ENCODE measurements around the gene FNDC8. TPM values are rescaled to one million over a fixed set of nuclear protein-coding genes. Genes with fewer than 3 reads are reported as not detected.
"Not testable (repeated sequence)": the region's sequence is repeated elsewhere in the genome, so short reads cannot be mapped to it uniquely, and the experiment has no call there.

FNDC8 gene
- total RNA-seq, 2 donors from 2014 or later, result not detected

DNA sequence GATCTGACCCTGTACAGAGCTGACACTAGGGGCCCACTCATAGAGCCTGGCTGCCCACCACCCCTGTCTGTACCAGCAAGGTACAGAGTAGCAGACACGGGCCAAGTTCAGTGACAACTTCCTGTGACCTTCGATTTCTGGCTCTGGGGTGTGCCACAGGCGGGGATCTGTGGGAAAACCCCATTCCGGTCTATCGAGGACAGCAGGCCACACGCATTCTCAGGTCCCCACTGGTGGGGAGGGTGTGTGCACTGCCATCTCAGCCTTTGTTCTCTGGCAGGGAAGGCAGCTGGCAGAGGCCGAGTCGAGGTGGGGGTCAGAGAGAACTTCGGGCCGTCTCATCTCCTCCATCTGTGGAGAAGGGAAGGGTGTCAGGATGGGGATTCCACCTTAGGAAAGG is 10.7 kb downstream of the FNDC8 start:
- DNase-seq, result no peak
- no peak for ATAC-seq
- intact Hi-C loops (cut with DNase I), result no loop called here

DNA sequence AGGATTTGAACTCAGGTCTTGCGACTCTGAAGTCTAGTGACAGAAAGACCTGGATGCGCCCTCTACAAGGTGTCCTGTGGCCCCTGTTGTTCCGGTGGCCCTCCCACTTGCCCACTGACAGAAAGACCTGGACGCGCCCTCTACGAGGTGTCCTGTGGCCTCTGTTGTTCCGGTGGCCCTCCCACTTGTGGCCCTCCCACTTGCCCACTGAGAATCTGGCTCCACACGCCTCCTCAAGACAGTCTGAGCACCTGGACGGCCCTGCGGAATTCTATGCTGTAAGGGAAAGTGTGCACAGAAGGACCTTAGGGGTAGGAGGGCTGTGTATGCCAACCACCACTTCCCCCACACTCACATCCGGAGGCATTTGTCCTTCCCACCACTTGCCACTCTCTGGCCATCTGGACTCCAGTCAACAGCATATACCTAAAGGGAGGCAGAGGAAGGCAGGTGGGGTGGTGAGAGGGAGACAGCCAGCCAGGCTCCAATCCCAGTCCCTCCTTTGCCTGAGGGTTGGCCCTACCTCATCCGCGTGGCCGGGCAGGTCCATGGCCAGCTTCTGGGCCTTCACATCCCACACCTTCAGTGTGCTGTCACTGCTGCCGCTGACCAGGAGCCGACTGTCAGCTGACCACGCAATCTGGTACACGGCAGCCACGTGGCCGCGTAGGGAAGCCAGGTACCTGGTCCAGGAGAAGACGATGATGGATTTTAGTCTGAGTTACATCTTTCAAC is 11.6 kb downstream of the FNDC8 start:
- intact Hi-C loops (cut with DNase I), result no loop called here
- no peak for ATAC-seq
- DNase-seq, result no peak

DNA sequence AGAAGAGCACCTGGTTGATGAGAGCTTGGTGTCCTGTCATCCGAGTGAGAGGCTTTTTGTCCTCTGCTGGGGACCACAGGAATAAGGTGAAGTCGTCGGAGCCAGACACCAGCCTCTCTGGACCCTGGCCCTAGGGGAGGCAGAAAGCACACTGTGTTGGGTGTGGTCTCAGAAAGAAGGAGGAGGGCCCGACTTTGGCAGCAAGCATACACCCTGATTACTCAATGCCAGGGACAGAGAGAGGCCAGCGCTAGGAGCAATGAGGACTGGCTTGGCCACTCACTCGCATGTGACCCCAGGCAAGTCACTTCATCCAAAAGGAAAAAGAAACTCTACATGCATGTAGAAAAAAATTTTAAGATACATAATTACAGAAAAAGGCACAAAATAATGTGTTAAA is 13.9 kb downstream of the FNDC8 start:
- intact Hi-C loops (cut with DNase I), result no loop called here
- DNase-seq (no peak), ATAC-seq (no peak)

DNA sequence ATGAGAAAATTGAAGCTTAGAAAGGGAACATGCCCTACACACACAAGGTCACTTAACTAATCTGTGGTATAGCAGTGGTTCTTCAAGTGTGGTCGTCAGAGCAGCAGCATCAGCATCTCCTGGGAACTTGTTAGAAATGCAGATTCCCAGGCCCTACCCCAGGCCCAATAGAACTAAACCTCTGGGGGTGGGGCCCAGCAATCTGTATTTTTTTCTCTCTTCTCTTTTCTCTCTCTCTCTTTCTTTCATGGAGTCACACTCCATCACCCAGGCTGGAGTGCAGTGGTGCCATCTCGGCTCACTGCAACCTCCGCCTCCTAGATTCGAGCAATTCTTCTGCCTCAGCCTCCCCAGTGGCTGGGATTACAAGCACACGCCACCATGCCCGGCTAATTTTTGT is 16.8 kb downstream of the FNDC8 start:
- ATAC-seq, result no peak
- intact Hi-C loops (cut with DNase I), result no loop called here

DNA sequence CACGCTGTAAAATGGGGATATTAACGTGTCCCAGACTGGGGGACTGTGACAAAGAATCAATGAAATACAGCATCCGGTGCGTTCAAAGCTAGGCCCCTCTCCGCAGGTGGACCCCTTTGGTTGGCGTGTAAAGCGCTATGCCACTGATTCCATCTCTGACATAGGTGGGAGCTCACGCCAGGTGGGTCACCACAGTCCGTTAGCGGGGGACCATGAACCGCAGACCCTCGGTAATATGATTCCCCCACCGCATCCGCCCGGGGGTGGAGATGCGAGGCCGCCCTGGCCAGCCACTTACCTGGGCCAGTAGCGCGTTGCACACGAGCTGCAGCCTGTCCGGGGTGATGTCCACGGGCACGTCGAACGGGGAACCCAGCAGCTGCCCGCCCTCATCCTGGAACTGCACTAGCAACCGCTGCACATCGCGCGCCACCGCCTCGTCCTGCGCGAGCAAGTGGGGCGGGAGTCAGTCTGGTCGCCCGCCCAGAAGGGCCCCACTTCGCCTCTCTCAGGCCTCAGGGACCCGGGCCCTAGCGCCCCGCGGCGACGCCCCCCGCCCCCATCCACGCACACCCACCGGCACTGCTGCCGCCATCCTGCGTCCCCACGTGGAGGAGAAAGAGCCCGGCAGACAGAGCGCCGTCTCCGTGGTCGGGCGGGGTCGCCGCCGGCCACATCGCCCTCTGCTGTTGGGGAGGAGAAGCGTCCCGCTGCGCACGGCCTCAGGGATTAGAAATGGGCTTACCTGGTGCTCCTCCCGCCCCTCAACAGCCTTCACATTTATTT is 20.5 kb downstream of the FNDC8 start, which contains the start of gene NLE1:
Gene NLE1, minus strand, starts transcription at position 623 of the 786 bp plus-strand sequence. Its CDS starts 28 bp downstream, at position 595.
- intact Hi-C loops (cut with DNase I), result no loop called here
- ATAC-seq, result peak; percentile 93 to 94

More for the DNA sequence above, 16.8 kb downstream of the FNDC8 start:
- no peak for DNase-seq

DNA sequence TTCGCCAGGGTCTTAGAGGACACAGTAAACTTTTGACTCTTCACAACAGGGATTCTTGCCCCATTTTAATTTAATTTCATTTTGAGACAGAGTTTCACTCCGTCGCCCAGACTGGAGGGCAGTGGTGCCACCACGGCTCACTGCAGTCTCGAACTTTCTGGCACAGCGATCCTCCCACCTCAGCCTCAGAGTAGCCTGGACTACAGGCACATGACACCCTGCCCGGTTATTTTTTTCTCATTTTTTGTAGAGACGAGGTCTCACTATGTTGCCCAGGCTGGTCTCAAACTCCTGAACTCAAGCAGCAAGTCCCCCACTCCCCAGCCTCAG is 21.0 kb downstream of the FNDC8 start:
- intact Hi-C loops (cut with DNase I), result no loop called here
- DNase-seq (no peak), ATAC-seq (no peak)

More for the DNA sequence above, 20.5 kb downstream of the FNDC8 start, which contains the start of gene NLE1:
- DNase-seq, result peak; percentile 88

DNA sequence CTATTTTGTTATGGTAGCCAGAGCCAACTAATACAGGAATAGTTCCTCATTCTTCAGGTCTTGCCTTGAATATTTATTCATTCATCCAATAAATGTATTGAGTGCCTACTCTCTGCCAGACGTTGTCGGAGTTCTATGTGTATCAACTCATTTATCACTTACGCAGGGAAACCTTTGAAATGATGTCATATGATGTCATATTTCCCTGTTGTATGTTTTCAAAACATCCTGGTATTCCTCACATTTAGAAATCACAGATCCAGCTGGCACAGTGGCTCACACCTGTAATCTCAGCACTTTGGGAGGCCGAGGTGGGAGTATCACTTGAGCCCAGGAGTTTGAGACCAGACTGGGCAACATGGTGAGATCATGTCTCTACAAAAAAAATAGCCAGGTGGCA is 23.4 kb downstream of the FNDC8 start:
- DNase-seq (no peak), ATAC-seq (no peak)
- intact Hi-C loops (cut with DNase I), result no loop called here

DNA sequence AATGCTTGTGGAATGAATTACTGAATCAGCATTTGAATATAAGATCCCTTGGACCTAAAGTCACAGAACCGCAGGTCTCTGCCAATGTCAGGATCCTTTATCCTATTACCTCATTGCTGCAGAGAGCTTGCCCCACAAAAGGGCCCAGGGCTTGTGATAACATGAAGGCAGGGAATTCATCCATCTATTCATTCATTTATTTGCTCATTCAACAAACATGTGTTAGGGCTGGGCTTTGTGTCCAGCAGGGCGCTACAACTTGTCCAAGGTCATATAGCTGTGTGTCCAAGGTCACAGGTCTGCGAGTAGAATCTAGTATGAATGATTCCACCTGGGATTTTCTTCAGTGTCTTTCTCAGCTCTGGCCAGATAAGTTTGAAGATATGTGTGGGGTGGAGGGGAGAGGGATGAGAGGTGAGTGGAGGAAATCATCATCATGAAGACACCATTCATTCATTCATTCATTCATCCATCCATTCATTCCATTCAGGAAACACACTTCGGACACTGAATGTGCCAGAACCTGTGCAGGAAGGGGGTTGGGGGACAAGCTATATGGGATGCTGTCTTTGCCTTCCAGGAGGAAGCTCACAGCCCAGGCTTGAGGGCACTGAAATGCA is 24.9 kb downstream of the FNDC8 start:
- intact Hi-C loops (cut with DNase I), result no loop called here
- ATAC-seq (no peak), DNase-seq (no peak)

DNA sequence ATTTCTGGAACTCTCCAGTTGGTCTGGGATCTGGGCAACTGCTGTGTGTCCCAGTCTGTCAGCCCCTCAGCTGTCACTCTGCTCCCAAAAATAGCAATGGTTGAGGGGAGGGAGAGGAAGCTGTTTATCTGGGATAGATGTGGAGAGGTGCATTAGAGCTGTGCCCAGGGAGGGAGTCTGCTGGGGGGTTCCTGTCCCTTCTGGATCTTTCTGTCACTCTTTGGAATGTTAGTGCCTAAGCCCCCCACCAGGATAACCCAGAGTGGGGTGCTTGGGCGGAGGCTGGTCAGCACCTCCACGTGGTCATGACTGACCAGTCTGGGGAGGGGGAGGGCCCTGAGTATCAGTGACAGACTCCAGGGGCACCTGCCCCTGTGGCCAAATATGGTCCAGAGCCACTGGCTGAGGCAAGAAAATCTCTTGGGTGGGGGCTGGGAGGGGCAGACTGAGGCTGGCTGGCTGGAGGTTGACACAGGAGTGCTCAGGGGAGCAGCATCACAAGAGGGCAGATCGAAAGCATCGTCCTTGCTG is 26.0 kb downstream of the FNDC8 start, which contains the start of gene UNC45B:
Gene UNC45B, plus strand, starts transcription at position 443 of the 531 bp plus-strand sequence. CDS start 447 bp downstream, outside the sequence.
- ATAC-seq, result peak; percentile 89 to 91
- DNase-seq, result peak; percentile 59
- intact Hi-C loops (cut with DNase I), result no loop called here

DNA sequence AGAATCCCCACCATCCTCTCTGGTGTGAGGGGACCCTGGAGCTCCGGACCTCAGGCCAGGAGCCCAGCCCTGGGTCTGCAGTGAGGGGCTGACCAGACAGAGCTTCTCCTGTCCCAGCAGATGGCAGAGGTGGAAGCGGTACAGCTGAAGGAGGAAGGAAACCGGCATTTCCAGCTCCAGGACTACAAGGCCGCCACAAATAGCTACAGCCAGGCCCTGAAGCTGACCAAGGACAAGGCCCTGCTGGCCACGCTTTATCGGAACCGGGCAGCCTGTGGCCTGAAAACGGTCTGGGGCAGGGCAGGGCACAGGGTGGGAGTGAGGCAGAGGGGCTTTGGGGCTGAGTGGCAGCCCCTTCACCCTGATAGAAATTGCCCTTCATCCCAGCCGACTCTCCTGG is 26.7 kb downstream of the FNDC8 start:
- peak; percentile 16 for ATAC-seq
- DNase-seq, result no peak
- intact Hi-C loops (cut with DNase I), result no loop called here

DNA sequence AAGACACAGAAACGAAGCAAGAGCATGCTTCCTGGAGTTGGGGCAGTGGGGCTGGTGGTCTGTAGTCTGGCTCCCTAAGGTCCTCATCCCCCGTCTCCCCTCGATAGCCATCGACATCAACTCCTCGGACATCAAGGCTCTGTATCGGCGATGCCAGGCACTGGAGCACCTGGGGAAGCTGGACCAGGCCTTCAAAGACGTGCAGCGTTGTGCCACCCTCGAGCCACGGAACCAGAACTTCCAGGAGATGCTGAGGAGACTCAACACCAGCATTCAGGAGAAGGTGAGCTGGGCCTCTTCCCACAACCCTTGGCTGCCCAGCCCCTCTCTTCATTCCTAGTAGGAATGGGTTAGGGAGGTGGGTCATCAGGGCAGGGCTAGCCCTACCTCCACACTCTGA is 28.5 kb downstream of the FNDC8 start:
- intact Hi-C loops (cut with DNase I), result no loop called here
- ATAC-seq (no peak), DNase-seq (no peak)

DNA sequence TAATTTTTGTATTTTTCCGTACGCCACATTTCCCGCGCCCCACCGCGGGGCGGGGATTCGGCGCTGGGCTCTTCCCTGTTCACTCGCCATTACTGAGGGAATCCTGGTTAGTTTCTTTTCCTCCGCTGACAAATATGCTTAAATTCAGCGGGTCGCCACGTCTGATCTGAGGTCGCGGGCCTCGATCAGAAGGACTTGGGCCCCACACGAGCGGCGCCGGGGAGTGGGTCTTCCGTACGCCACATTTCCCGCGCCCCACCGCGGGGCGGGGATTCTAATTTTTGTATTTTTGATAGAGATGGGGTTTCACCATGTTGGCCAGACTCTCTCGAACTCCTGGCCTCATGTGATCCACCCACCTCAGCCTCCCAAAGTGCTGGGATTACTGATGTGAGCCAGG is 29.7 kb downstream of the FNDC8 start:
- ATAC-seq; DNase-seq; intact Hi-C loops (cut with DNase I): not testable (repeated sequence)

DNA sequence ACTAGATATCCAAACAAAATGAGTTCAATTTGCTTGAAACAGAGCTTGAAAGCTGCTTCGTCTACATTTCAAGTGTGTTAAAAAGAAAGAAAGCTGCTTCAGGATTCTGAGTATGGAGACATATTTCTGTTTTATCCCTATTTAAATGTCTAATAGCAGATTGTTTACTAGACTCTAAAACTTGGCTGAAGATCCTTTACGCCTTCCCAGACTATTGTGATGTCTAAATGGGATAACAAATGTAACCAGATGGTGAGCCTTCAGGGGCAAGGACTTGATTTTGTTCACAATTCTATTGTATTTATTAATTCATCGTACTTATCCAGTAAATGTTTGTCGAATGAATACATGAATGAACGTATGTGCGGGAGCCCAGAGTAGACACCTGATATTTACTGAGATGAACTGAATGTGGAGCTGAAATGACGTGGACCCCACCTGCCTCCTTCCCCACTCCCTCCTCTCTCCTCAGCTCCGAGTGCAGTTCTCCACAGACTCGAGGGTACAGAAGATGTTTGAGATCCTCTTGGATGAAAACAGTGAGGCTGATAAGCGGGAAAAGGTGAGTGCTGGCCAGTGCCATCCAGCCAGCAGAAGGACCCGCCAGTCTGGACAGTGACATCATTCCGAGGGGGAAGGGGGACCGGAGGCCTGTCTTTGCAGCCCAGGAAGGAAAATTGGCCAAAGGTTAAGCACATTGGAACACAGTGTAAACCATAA is 31.2 kb downstream of the FNDC8 start:
- ATAC-seq (peak in 1 of 2 donors; percentile 14), DNase-seq (no peak)
- intact Hi-C loops (cut with DNase I), result no loop called here

DNA sequence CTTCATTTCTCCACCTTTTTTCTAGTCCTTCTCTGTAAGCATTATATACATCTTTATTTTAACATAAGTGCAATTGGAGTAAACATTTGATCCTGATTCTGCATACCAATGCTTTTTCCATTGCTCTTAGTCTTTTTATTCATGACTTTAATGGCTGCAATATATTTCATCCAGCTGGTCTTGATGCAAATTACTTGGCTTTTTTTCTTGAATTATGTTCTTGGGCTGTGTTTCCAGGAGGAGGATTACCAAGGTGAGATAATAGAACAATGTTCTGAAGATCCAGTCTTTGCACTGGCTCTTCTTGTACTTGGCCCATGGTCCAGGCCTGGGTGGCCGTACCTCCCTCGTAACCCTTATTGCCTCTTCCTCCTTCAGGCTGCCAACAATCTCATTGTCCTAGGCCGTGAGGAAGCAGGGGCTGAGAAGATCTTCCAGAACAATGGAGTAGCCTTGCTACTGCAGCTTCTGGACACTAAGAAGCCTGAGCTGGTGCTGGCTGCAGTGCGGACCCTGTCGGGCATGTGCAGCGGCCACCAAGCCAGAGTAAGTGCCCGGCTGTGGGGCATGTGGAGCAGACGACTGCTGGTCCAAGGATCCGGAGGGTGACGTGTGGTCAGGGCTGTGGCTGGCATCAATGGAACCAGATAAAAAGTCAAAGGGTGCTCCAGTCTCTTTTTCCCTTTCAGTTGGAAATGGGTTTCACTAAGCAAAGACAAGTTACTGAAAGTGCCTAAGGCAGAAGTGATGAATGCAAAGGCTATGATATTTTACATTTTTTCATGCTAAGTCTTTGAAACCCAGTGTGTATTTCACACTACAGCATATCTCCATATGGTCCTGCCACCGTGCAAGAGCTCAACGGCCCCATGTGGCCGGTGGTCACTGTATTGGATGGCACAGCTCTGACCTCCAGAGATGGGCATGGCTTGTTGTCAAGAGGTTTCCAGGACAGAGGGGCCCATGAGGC is 33.1 kb downstream of the FNDC8 start:
- intact Hi-C loops (cut with DNase I), result no loop called here
- ATAC-seq, result no peak
- DNase-seq, result no peak

DNA sequence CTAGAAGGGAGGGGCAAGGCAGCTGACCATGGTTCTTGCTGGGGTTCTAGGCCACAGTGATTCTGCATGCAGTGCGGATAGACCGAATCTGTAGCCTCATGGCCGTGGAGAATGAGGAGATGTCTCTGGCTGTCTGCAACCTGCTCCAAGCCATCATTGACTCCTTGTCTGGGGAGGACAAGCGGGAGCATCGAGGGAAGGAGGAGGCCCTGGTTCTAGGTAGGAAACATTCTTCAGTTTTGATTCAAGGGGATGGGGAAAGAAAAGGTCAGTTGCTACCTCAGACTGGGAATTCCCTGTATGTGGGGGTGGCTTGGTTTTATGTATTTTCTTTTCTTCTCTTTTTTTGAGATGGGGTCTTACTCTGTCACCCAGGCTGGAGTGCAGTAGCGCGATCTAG is 33.8 kb downstream of the FNDC8 start:
- DNase-seq (no peak), ATAC-seq (no peak)
- intact Hi-C loops (cut with DNase I), result no loop called here

DNA sequence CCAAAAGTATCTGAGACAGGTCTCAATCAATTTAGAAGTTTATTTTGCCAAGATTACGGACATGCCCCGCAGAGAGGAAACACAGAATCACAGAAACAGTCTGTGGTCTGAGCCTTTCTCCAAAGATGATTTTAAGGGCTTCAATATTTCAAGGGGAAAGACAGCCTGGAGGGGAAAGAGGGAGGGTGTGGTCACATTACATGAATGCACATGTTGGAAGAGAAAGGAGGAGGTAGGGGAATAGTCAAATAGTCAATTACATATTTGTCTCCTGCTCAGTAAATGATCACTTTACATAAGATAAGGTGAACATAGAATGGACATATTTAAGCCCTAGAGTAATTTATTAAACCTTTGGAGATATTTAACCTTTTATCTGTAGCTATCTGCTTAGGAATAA is 38.5 kb downstream of the FNDC8 start:
- ATAC-seq (no peak), DNase-seq (no peak)
- intact Hi-C loops (cut with DNase I), result no loop called here

DNA sequence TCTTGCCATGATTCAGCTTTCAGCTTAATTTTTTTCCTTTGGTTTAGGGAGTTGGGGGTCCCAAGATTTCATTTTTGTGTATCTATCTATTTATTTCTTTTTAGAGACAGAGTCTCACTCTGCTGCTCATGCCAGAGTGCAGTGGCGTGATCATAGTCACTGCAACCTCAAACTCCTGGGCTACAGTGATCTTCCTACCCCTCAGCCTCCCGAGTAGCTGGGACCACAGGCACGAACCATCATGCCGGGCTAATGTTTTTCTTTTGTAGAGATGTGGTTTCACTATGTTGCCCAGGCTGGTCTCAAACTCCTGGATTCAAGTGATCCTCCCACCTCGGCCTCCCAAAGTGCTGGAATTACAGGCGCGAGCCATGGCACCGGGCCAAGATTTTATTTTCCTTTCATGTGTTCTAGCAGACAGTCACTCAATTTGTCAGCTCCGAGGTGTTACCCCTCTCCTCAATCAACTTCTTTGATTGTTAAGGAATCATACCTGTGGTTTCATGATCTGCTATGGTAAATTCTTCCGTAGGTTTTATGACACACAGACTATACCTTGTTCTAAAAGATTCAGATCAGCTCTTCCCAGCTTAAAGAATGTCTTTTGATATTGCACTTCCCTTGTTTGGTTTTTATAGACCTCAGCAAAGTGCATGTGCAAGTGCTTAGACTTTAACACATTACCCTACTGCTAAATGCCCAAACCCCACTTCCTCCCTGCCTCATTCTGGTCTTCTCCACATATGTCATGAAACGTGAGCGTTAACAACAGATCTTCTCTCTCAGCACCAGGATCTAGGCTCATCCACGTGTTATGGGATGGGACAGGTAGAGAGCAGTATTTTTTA is 39.2 kb downstream of the FNDC8 start:
- intact Hi-C loops (cut with DNase I), result no loop called here
- no peak for DNase-seq
- ATAC-seq, result peak in 1 of 2 donors; percentile 52
